HG02610 (cell line): Measurements from ENCODE around the gene RETREG3.
"Not testable (repeated sequence)": the region's sequence is repeated elsewhere in the genome, so short reads cannot be mapped to it uniquely, and the experiment has no call there.

ENCODE experiments used
- ATAC-seq: cut with Tn5 transposase; IDR thresholded peaks from one replicate; pipeline ENCODE4 v1.9.1; 2021; ENCODE audit warnings: mild to moderate bottlenecking, moderate library complexity; ENCODE audit not compliant: unreplicated experiment

Gene RETREG3

GRCh38 chr17:42574463-42574862 lies 34.7 kb downstream of the RETREG3 start:
- ATAC-seq = no peak

GRCh38 chr17:42573095-42573494 lies 36.1 kb downstream of the RETREG3 start:
- ATAC-seq = no peak

DNA sequence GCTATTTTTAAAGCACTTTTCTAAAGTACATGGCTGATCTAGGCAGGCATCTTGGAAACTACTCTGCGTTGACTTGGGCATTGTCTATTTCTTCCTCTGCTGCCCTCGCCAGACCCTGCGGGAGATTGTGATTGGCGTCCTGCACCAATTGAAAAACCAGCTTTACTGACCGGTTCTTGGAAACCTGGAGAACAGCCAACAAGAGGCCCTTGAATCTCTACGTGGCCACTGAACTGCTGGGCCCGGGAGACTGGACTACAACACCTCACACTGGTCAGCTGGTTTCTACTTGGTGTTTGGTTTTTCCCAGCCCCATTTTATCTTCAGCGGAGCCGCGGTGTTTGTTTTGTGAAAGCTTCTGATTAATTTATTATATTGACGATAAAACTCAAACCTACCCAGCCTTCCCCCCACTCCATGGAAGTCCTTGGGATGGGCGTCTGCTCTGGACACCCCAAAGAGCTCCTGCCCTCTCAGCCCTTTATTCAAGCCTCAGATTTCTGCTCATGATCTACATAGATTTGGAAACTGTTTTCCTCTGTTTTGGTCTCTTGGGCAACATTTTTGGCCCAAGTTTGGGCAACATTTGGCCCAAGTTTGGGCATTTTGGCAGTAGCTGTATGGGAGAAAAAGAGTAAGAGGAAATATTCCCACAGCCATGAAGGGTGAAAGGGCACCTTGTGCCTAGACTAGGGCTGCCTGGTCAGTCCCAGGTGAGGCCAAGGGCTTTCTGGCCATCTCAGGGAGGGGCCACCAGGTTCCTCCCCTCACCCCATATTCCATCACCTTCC lies 37.5 kb downstream of the RETREG3 start:
- ATAC-seq = no peak

DNA sequence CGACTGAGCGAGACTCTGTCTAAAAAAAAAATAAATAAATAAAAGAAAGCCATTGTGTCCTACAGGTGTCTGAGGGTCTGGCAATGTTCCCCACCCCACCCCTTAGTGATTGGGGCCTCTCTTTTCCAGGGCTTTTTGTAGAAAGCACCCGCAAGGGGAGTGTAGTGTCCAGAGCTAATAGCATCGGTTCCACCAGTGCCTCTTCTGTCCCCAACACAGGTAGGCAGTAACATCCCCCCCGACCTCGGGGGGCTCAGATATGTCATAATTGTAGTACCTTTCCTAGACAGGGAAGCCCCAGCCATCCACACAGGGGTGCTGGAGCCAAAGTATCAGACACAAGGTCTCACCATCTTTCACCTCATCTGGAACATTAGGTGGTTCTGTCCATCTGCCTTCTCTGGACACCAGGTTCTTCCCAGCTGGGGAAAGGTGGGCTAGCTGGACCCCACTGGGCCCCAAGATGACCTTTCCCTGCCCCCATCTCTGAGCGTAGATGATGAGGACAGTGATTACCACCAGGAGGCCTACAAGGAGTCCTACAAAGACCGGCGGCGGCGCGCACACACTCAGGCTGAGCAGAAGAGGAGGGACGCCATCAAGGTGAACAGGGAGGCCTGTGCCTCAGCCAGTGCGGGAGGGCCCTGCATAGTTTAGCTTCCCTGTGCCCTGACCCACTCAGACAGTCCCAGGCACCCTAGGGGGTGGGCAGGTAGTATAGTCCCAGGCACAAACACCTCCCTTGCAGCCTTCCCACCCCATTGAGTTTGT lies 40.6 kb downstream of the RETREG3 start:
- no peak for ATAC-seq

DNA sequence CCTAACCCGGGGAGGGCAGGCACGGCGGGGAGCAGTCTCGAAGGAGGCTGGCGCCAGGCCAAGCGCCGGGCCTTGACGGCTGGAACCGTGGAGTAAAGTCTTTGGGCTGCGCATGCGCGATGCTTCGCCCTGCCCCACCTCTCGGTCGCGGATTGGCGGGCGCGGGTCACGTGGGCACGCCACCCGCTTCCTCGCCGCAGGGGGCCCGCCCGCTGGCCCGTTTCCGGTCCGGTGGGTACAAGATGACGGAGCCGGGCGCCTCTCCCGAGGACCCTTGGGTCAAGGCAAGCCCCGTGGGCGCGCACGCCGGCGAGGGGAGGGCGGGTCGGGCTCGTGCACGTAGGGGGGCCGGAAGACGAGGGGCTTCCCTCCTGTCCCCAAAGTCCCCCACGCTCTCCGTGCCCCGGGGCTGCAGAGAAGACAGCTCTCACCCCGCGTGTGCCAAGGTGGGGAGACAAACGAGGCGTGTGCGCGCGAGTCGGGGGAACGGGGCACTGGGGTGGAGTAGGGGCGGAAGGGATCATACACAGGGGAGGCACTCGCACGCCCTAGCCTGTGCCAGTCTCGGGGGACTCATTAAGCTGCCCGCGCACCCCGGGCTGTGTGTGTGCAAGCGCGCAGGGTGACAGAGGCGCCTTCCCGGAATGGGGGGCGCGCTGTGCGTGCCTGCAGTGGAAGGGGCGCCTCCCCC lies 42.1 kb downstream of the RETREG3 start, which contains the start of gene MLX:
Gene MLX (plus strand): TSS at position 218 of the 691 bp plus-strand sequence. CDS start 25 bp downstream, at position 243.
- ATAC-seq = peak; percentile 54

- no peak for ATAC-seq
These were observed 42.8 kb downstream of the RETREG3 start for GRCh38 chr17:42566215-42566882.

GRCh38 chr17:42565523-42566214 lies 43.5 kb downstream of the RETREG3 start:
- no peak for ATAC-seq

DNA sequence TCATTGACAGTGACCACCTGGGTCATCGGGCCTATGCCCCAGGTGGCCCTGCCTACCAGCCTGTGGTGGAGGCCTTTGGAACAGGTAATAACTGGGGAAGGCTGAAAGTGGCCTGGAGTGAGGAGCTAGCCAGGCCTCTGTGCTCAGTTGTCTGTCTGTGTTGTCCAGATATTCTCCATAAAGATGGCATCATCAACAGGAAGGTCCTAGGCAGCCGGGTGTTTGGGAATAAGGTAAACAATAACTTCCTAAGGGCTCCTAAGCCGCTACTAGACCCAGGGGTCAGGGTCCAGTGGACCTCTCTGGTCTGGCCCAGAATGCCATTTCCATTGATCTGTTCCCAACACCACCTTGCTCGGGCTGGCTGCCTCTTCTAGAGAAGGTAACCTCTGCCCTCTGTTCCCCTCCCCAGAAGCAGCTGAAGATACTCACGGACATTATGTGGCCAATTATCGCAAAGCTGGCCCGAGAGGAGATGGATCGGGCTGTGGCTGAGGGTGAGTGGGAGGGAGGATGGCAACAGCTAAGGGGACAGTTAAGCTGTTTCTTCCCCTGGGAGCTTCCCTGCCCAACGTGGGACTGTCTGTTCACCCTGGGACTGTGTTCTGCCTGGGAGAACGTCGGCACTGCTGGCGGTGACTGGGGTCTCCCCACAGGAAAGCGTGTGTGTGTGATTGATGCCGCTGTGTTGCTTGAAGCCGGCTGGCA lies 44.2 kb downstream of the RETREG3 start:
- ATAC-seq = no peak

DNA sequence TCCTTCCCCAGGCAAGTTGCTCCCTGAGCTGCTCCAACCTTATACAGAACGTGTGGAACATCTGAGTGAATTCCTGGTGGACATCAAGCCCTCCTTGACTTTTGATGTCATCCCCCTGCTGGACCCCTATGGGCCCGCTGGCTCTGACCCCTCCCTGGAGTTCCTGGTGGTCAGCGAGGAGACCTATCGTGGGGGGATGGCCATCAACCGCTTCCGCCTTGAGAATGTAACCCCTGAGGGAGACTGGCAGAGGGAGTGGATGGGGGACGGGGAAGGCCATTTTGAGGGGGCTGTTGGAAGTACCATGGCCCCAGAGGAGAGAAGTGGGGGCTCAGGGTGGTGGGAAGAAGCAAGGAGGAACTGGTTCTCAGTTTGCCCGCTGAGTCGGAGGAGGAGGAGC lies 45.2 kb downstream of the RETREG3 start:
- no peak for ATAC-seq

- ATAC-seq = no peak
These were observed 45.6 kb downstream of the RETREG3 start for GRCh38 chr17:42563543-42563942.

DNA sequence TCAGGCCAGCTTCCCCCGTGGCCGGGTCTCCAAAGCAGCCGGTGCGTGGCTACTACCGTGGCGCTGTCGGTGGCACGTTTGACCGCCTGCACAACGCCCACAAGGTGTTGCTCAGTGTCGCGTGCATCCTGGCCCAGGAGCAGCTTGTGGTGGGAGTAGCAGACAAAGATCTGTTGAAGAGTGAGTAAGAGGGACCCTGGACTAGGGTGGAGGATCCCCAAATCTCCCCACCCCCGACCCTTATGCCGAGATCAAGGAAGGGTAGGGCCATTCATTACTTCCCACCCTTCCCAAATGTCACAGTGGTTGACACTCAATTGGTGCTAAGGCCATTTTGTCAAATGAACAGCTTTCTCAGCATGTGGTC lies 46.0 kb downstream of the RETREG3 start:
- no peak for ATAC-seq

- no peak for ATAC-seq
These were observed 46.6 kb downstream of the RETREG3 start for GRCh38 chr17:42562388-42563142.

- no peak for ATAC-seq
These were observed 47.2 kb downstream of the RETREG3 start, which contains the start of gene COASY for GRCh38 chr17:42561897-42562387. Gene COASY, plus strand, starts transcription at chr17:42562148. Its CDS starts 475 bp downstream, at chr17:42562623.

DNA sequence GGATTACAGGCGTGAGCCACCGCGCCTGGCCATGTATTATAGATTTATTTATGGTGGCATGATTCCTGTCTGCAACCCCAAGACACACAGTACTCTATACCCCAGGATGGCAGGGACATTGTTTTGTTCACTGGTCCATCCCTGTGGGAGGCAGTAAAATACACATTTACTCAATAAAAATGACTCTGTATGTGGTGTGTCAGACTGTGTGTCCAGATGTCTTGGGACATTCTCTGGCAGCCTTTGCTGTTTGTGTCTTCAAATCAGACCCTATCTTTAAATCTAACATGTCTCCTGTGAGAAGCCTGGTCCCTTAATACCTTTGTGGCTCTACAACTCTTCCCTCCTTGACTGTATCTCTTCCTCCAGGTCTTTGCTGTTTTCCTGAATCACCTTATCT lies 48.9 kb downstream of the RETREG3 start:
- no peak for ATAC-seq

DNA sequence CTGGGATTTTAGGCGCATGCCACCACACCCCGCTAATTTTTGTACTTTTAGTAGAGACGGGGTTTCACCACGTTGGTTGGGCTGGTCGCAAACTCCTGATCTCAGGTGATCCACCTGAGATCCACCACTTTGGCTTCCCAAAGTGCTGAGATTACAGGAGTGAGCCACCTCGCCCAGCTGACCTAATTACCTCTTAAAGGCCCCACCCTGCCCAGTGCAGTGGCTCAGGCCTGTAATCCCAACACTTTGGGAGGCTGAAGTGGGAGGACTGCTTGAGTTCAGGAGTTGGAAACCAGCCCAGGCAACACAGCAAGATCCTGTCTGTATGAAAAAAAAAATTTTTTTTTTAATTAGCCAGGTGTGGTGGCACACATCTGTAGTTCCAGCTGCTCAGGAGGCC lies 50.1 kb downstream of the RETREG3 start:
- ATAC-seq = no peak

DNA sequence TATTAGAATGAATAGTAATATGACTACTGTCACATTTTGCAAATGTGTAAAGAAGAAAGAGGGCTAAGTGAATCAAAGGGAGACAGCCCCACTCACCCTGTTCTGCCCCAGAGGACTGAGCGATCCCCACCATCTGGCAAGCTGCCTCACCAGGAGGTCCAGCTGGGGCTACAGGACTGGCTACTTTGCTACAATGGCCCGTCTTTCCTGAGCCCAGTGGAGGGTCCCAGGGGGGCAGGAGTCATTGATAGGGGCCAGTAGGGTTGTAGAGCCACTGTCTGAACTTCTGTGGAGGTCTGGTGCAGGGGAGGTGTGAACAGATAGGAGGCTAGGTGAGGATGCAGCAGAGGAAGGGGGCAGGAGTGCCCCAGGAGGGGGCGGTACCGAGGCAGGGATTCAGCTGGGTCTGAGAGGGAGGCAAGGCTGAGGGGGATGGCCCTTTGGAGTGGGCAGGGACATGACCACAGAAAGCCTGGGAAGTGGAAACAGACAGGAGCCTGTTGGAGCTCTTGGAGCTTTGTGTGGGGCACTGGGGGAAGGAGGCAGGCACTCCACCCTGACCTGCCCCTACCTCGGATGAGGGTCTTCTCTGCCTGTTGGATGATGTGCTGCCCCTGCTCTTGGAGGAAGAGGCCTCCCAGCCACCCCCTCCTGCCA lies 53.1 kb downstream of the RETREG3 start:
- not testable (repeated sequence) for ATAC-seq

DNA sequence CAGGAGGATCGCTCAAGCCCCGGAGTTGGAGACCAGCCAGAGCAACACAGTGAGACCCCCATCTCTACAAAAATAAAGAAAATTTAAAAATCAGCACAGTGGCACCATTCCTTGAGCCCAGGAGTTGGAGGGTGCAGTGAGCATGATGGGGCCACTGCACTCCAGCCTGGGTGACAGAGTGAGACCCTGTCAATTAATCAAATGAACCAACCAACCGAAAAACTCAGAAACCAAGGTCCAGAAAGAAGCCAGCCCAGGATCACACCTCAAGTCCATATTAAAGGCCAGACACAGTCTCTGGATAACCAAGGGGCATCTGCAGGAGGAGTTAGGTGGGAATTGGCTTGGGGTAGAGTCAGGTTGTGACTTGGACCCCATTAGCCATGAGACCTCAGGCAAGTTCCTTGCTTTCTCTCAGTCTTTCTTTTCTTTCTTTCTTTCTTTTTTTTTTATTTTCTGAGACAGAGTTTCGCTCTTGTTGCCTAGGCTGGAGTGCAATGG lies 54.0 kb downstream of the RETREG3 start:
- no peak for ATAC-seq
